MCF 10A (cell line): ENCODE data around the gene TAAR2. TPM values are rescaled to one million over a fixed set of nuclear protein-coding genes. Genes with fewer than 3 reads are reported as not detected.
"Not testable (repeated sequence)": the region's sequence is repeated elsewhere in the genome, so short reads cannot be mapped to it uniquely, and the experiment has no call there.

ENCODE experiments used
- BruUV-seq: library from RNA; stranded (reverse); fragments of 400-500 nt; replicated peaks from 2 replicates; lab custom pipeline; 2021; lab: Mats Ljungman, UMichigan
- CTCF ChIA-PET: fragments of 300-600 bp; sonication (Branson Sonifier 250); formaldehyde crosslinking; extraction: SDS; loops from one replicate; lab custom pipeline; 2021; ENCODE audit warnings: antibody characterized with exemption, inconsistent platforms; lab: Yijun Ruan, JAX
- POLR2A ChIA-PET: fragments of 300-600, 350-650 bp; sonication (Branson Sonifier 250); formaldehyde crosslinking; extraction: SDS; loops from one replicate; lab custom pipeline; 2020; ENCODE audit warnings: antibody characterized with exemption, inconsistent platforms; lab: Yijun Ruan, JAX
- DNase-seq: peaks from one replicate; pipeline ENCODE4 v3.0.0-alpha.2; 2018; ENCODE audit not compliant: unreplicated experiment
- H3K27ac Mint-ChIP-seq: one replicate; pipeline ENCODE4 v1.8.0; 2022; ENCODE audit warnings: mild to moderate bottlenecking, low read depth, mixed read lengths; ENCODE audit not compliant: unreplicated experiment
- H3K27me3 Mint-ChIP-seq: one replicate; pipeline ENCODE4 v1.8.0; 2022; ENCODE audit warnings: mixed read lengths; ENCODE audit not compliant: insufficient read depth, unreplicated experiment
- H3K36me3 Mint-ChIP-seq: one replicate; pipeline ENCODE4 v1.8.0; 2022; ENCODE audit warnings: mild to moderate bottlenecking, moderate library complexity, mixed read lengths; ENCODE audit not compliant: insufficient read depth, unreplicated experiment
- H3K4me1 Mint-ChIP-seq: one replicate; pipeline ENCODE4 v1.8.0; 2022; ENCODE audit warnings: mixed read lengths; ENCODE audit not compliant: insufficient read depth, unreplicated experiment
- H3K4me3 Mint-ChIP-seq: one replicate; pipeline ENCODE4 v1.8.0; 2022; ENCODE audit warnings: mild to moderate bottlenecking, moderate library complexity, mixed read lengths; ENCODE audit not compliant: unreplicated experiment
- H3K9me3 Mint-ChIP-seq: one replicate; pipeline ENCODE4 v1.8.0; 2022; ENCODE audit warnings: mixed read lengths; ENCODE audit not compliant: unreplicated experiment
- CTCF ChIP-seq: fragments of 200-600 bp; IDR thresholded peaks from one replicate; pipeline ENCODE4 v1.8.0; 2022; ENCODE audit warnings: antibody characterized with exemption, mild to moderate bottlenecking; ENCODE audit not compliant: unreplicated experiment
- intact Hi-C: fragments of 100-400 bp; cut with micrococcal nuclease; formaldehyde crosslinking; loops from 2 replicates; pipeline ENCODE4 v1.14.1; 2022
- total RNA-seq: library from RNA; stranded (reverse); gene quantifications from 2 replicates; pipeline ENCODE4 v1.2.3, GENCODE V29; 2022

TAAR2 gene
- total RNA-seq, 1 experiment from 2014 or later, result not detected

- peaks cover 4% of the 10 kb centered on the region for H3K4me1 Mint-ChIP-seq
- no peaks in the 10 kb centered on the region for H3K36me3 Mint-ChIP-seq
- H3K27ac Mint-ChIP-seq, result no peak overlapping the region
- ChIA-PET POLR2A (no interaction called here), CTCF (interaction anchor here (0.6 kb wide), 1 partner anchor 9 kb away, joined by 3 read pairs; no protein-coding TSS in a partner anchor)
- H3K4me3 Mint-ChIP-seq, result no peak overlapping the region
- BruUV-seq, result no TSS peak
- intact Hi-C loops, result no loop called here
- peaks cover 13% of the 10 kb centered on the region for H3K27me3 Mint-ChIP-seq
- no peak for TF ChIP-seq CTCF
- DNase-seq, result no peak
- H3K9me3 Mint-ChIP-seq, result no peaks in the 10 kb centered on the region
These were observed 19.4 kb downstream of the TAAR2 start for GRCh38 chr6:132604635-132605152.

GRCh38 chr6:132600900-132601299 lies 23.2 kb downstream of the TAAR2 start:
- H3K27ac Mint-ChIP-seq, intact Hi-C loops, H3K9me3 Mint-ChIP-seq, H3K4me1 Mint-ChIP-seq, DNase-seq, H3K36me3 Mint-ChIP-seq, BruUV-seq, POLR2A ChIA-PET, H3K4me3 Mint-ChIP-seq, CTCF ChIA-PET: not testable (repeated sequence)
- peaks cover 45% of the 10 kb centered on the region for H3K27me3 Mint-ChIP-seq

- H3K9me3 Mint-ChIP-seq, result no peaks in the 10 kb centered on the region
- peak; percentile 51 for DNase-seq
- BruUV-seq, result no TSS peak
- ChIA-PET POLR2A (no interaction called here), CTCF (interaction anchor here (0.6 to 1.1 kb wide), 7 partner anchors 9 to 652 kb away, joined by 3 to 4 read pairs (median 3); partner anchors contain the start of gene TAAR5)
- TF ChIP-seq CTCF, result peak; percentile 32
- intact Hi-C loops, result no loop called here
- H3K36me3 Mint-ChIP-seq, result no peaks in the 10 kb centered on the region
- peaks cover 63% of the 10 kb centered on the region for H3K27me3 Mint-ChIP-seq
- H3K27ac Mint-ChIP-seq, result no peak overlapping the region
- H3K4me1 Mint-ChIP-seq, result no peaks in the 10 kb centered on the region
- no peak overlapping the region for H3K4me3 Mint-ChIP-seq
These were observed 25.6 kb downstream of the TAAR2 start for GRCh38 chr6:132598473-132598872.

GRCh38 chr6:132596201-132596600 lies 27.9 kb downstream of the TAAR2 start:
- BruUV-seq, result no TSS peak
- H3K4me3 Mint-ChIP-seq, result no peak overlapping the region
- H3K4me1 Mint-ChIP-seq, result no peaks in the 10 kb centered on the region
- no peak for DNase-seq
- CTCF ChIA-PET, result interaction anchor here (1.2 to 1.4 kb wide), 2 partner anchors 8 to 20 kb away, joined by 3 read pairs; no protein-coding TSS in a partner anchor
- H3K36me3 Mint-ChIP-seq, result no peaks in the 10 kb centered on the region
- intact Hi-C loops, result no loop called here
- H3K27ac Mint-ChIP-seq, result no peak overlapping the region
- H3K27me3 Mint-ChIP-seq, result peaks cover 77% of the 10 kb centered on the region
- no peak for TF ChIP-seq CTCF
- no peaks in the 10 kb centered on the region for H3K9me3 Mint-ChIP-seq
- POLR2A ChIA-PET, result no interaction called here
